HG02938 (cell line): ENCODE measurements around the gene MKRN3.

ENCODE experiments used
- ATAC-seq: cut with Tn5 transposase; IDR thresholded peaks from one replicate; pipeline ENCODE4 v1.9.1; 2021; ENCODE audit warnings: mild to moderate bottlenecking, moderate library complexity; ENCODE audit not compliant: unreplicated experiment

MKRN3 gene

GRCh38 chr15:23565395-23566070 lies at the start of gene MKRN3:
TSS of gene MKRN3 (plus strand) at chr15:23565674. CDS start at chr15:23565783, 109 bp downstream.
- ATAC-seq: peak; percentile 56

DNA sequence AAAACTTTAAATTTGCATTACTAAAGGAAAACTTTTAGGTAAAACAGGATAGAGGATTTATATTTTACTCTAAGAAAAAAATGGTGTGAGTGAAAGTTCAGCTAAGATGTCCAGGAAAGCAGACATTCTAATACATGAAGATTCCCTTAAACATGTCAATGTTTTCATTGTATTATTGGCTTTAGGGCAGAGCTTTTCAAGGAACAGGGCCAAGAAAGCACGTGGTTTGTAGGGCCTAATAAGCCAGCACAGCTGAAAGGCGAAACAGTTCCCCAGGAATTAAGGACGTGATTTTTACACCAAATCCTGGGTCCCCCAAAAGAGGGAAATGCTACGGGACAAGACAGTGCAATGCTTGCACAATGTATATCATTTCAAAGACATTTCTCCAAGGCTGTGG lies 48.6 kb upstream of the MKRN3 start:
- ATAC-seq: no peak

DNA sequence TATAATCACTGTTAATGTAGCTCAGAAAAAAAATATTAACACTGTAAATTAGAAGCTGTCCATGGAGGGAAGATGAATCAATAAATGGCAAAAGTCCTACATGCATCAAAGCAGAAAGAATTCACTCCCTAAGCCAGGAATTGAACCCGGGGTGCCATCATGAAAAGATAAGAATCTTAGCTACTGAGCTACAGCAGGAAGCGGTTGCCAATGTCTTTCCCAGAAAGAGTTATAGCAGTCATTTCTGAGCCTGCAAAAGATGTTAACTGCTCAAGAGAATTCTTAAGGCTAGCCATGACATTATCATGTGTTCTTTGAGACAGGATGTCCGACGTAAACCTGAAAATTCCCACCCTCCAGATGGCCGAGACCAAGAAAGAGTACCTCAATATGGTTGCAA lies 47.4 kb upstream of the MKRN3 start:
- no peak for ATAC-seq

- no peak for ATAC-seq
These were observed 40.7 kb upstream of the MKRN3 start for GRCh38 chr15:23524816-23525215.

- no peak for ATAC-seq
These were observed 35.6 kb upstream of the MKRN3 start for GRCh38 chr15:23529891-23530290.

- ATAC-seq: no peak
These were observed 33.5 kb upstream of the MKRN3 start for GRCh38 chr15:23532024-23532423.

DNA sequence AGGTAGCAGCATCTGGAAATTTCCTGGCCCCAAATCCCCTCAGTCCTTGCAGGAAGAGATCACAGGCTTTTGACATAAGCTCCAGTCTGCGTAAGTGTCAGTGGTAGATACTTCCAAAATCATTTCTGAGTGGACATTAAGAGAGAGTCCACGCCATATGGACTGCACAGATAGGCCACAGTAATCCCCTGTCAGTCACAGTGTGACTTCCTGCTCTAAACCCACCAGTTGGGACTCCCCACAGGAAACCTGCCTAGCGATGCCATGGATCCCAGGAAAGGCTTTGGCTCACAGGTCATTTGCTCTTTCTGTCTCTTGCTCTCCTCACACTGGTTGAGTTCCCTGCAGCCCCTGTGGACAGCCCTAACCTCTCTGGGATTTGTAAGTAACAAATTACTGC lies 28.8 kb upstream of the MKRN3 start:
- ATAC-seq: no peak

DNA sequence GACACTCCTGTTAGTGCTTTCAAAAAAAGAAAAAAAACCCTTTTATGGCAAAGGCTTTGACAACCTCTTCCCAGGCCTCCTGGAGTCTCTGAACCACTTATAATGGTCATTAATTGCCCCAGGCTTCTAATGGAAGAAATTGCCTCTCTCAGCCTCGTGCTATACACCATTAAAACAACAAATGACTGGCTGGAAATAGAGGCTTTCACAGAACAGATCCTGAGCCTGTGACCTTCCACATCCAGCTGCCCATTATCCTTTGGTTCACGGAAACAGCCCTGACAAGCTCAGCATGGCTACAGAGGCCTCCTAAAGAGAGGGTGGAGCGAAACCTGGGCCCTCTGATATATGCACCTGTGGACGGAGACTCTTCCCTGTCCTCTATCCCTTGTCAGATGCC lies 26.8 kb upstream of the MKRN3 start:
- ATAC-seq: no peak

- no peak for ATAC-seq
These were observed 25.6 kb upstream of the MKRN3 start for GRCh38 chr15:23539892-23540291.

DNA sequence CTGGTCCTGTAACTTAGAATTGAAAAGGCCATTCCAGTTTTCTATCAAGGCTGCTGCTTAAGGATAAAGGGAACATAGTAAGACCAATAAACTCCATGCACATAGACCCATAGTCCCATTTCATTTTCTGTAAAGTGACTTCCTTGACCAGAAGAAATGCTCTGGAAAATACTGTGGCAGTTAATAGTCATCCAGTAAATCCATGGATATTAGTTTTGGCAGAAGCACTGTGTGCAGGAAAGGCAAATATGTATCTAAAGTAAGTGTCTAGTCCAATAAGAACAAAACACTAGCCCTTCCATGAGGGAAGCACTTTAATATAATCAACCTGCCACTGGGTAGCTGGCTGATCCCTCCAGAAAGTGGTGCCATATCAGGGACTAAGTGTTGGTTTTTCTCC lies 19.3 kb upstream of the MKRN3 start:
- ATAC-seq: no peak

GRCh38 chr15:23548071-23548470 lies 17.4 kb upstream of the MKRN3 start:
- no peak for ATAC-seq

- no peak for ATAC-seq
These were observed 3.6 kb upstream of the MKRN3 start for GRCh38 chr15:23561914-23562313.

GRCh38 chr15:23564821-23565394 lies 566 bp upstream of the MKRN3 start:
- no peak for ATAC-seq

GRCh38 chr15:23566071-23566554 lies 639 bp downstream of the MKRN3 start:
- ATAC-seq: peak; percentile 42

DNA sequence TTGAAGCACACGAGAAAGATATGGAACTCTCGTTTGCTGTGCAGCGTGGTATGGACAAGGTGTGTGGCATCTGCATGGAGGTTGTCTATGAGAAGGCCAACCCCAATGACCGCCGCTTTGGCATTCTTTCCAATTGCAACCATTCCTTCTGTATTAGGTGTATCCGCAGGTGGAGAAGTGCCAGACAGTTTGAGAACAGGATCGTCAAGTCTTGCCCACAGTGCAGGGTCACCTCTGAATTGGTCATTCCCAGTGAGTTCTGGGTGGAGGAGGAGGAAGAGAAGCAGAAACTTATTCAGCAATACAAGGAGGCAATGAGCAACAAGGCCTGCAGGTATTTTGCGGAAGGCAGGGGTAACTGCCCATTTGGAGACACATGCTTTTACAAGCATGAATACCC lies 1.2 kb downstream of the MKRN3 start:
- ATAC-seq: no peak

DNA sequence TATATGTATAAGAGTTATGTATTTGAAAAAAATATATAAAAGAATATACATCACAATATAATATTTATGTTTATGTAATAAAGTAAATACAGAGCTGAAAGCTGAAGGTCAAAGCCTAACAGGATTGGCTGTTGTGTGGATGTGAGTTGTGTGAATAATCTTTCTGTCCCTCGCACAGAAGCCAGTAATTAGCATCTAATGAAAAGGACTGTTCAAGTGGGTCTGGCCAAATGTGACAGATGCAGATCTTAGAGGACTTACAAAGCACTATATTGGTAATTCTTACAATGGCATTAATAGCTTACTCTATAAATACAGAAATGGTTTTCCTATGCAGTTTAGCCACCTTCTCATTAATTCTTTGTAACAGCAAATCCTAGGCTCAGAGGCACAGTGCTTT lies 2.4 kb downstream of the MKRN3 start:
- ATAC-seq: no peak

GRCh38 chr15:23569151-23569925 lies 3.9 kb downstream of the MKRN3 start:
- no peak for ATAC-seq

GRCh38 chr15:23570486-23570885 lies 5.0 kb downstream of the MKRN3 start:
- no peak for ATAC-seq

DNA sequence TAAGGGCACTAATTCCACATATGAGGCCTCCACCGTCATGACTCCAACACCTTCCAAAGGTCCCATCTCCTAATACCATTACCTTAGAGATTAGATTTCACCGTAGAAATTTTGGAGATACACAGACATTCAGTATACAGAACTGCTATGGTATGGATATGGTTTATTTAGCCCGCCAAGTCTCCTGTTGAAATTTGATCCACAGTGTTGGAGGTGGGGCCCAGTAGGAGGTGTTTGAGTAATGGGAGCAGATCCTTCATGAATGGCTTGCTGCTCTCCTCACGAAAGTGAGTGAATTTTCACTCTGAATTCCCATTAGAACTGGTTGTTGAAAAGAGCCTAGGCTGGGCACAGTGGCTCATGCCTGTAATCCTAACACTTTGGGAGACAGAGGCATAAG lies 7.4 kb downstream of the MKRN3 start:
- ATAC-seq: no peak

GRCh38 chr15:23574742-23575141 lies 9.3 kb downstream of the MKRN3 start:
- no peak for ATAC-seq

- ATAC-seq: no peak
These were observed 10.6 kb downstream of the MKRN3 start for GRCh38 chr15:23576061-23576460.

- no peak for ATAC-seq
These were observed 13.2 kb downstream of the MKRN3 start for GRCh38 chr15:23578521-23579150.
